Right lobe of liver (tissue), 4 donors: Measurements from ENCODE around the gene TSPAN18.

Experiments used
- CTCF ChIP-seq, 4 donors: fragments of 200-600 bp in 3 of 4; fragments of 450-650 bp in 1 of 4; IDR thresholded peaks; one replicate each; pipeline versions ENCODE4 v1.5.1 to v1.8.0; 2016 to 2022; ENCODE audit warnings: antibody characterized with exemption in 4 of 4, mild to moderate bottlenecking in 2 of 4
- POLR2A ChIP-seq: fragments of 450-650 bp; IDR thresholded peaks from one replicate; pipeline ENCODE4 v1.6.1; 2017; ENCODE audit warnings: antibody characterized with exemption, mild to moderate bottlenecking
- donor health status: DM: no; HTN: no; CAD: no.
- donor health status: DM: no; HTN: no; CAD: no.
- donor health status: DM: no; HTN: yes; CAD: no.

DNA sequence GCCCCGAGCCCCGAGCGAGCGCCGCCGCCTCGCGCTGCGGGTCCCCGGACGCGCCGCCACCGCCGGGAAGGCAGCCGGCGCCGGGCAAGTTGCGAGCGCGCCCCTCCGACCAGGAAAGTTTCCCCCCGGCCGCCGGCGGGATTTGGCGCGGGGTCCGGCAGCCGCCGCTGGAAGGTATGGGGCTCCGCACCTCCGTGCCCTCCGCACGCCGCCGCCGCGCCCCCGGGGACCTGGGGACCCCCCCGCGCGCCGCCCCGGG lies 281 bp downstream of the TSPAN18 start:
- TF ChIP-seq CTCF (IDR thresholded peaks at IDR 0.05) (no peak), POLR2A (no peak)
